ENCODE measurements around the gene LTA. TPM values are rescaled to one million over a fixed set of nuclear protein-coding genes. Genes with fewer than 3 reads are reported as not detected.

LTA gene
- total RNA-seq, 1 experiment from 2014 or later, result not detected

DNA sequence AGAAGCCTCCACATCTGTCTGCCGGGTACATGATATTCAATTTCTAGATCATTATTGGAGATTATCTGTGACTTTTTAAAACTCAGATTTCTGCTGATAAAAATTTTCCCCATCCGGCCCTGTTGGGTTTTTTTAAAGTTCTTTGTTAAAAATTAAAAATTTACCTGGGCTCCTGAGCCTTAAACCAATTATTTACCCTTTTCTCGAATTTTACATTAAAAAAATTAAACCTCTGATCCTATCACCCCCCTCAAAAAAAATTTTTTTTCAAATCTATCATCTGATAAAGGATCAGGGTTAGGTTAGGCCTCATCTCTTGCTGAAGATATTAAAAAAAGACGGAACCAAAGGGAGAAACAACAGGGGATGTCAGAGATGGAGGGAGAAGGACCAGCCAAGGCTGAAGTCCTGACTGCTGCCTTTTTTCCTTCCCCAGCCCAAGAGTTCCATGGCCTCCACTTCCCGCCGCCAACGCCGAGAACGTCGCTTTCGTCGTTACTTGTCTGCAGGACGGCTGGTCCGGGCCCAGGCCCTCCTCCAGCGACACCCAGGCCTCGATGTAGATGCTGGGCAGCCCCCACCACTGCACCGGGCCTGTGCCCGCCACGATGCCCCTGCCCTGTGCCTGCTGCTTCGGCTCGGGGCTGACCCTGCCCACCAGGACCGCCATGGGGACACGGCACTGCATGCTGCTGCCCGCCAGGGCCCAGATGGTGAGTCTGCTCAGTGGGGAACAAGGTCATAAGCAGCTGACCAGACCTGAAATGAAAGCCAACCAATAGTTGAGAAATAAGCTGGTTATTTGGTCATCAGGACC is 24.2 kb upstream of the LTA start:
- no peak for DNase-seq
- H3K4me1 ChIP-seq (ENCODE audit: insufficient read depth, low read length), result no peaks in the 10 kb centered on the region; the same call in 1 of the 2 replicates
- H3K27ac Mint-ChIP-seq, result peak overlapping the region; percentile 89 to 97 (median 94)
- H3K4me1 Mint-ChIP-seq, result peaks cover 18 to 29% of the 10 kb centered on the region in 2 experiments
- H2BK12ac ChIP-seq (ENCODE audit: insufficient read length, low read depth, low read length), result no peak overlapping the region
- H3K9ac ChIP-seq (ENCODE audit: extremely low read depth, insufficient read length, low read length), result peak overlapping the region; percentile 18
- 0 out of 2 replicates have a peak overlapping the region, but pooled peaks have one; percentile 88 for H3K4ac ChIP-seq (ENCODE audit: low read depth, low read length)
- H3T11ph ChIP-seq (ENCODE audit: low read length), result no peak overlapping the region
- H3K9me3 Mint-ChIP-seq, result no peaks in the 10 kb centered on the region
- no peak overlapping the region for H4K8ac ChIP-seq (replicated peaks; ENCODE audit: insufficient read length, low read depth, low read length)
- no peak overlapping the region for H4K5ac ChIP-seq (ENCODE audit: insufficient read length, low read depth, low read length)
- no peaks in the 10 kb centered on the region for H3K27me3 ChIP-seq (ENCODE audit: insufficient read depth, low read length)
- no peaks in the 10 kb centered on the region for H4K20me1 ChIP-seq (ENCODE audit: control insufficient read depth, insufficient read depth, insufficient read length)
- no peak overlapping the region for H3K27ac ChIP-seq (ENCODE audit: insufficient read length, low read depth, low read length)
- peak overlapping the region; percentile 70 to 84 for H3K4me3 Mint-ChIP-seq
- no peaks in the 10 kb centered on the region for H3K27me3 Mint-ChIP-seq (ENCODE audit: low read depth)
- H3K9me3 ChIP-seq (ENCODE audit: control insufficient read depth, low read depth, low read length), result no peaks in the 10 kb centered on the region
- no peak overlapping the region for H2BK120ac ChIP-seq (ENCODE audit: low read depth, low read length, poor library complexity, severe bottlenecking)
- peak overlapping the region; percentile 56 for H3K4me2 ChIP-seq (ENCODE audit: insufficient read depth, insufficient read length, low read length)
- H2AFZ ChIP-seq (ENCODE audit: low read length), result no peak overlapping the region
- no peak overlapping the region for H3K56ac ChIP-seq (ENCODE audit: insufficient read length, low read depth, low read length)
- no peak overlapping the region for H2BK20ac ChIP-seq (ENCODE audit: low read depth, low read length, poor library complexity, severe bottlenecking)
- H3K79me2 ChIP-seq (ENCODE audit: insufficient read depth, low read length), result no peaks in the 10 kb centered on the region; the same call in 1 of the 2 replicates
- no peak overlapping the region for H3K23ac ChIP-seq (ENCODE audit: insufficient read length, low read depth, low read length)
- WGBS (ENCODE audit: extremely low coverage, insufficient read length, low lambda C conversion rate), result 100% methylated on average over 1 of the region's 24 CpGs
- H3K79me1 ChIP-seq (ENCODE audit: insufficient read depth, low read depth, low read length, poor library complexity, severe bottlenecking), result peaks cover 3% of the 10 kb centered on the region
- no peak overlapping the region for H2AK5ac ChIP-seq (ENCODE audit: insufficient read length, low read length)
- no peak overlapping the region for H2BK5ac ChIP-seq (ENCODE audit: insufficient read length, low read length)
- H4K91ac ChIP-seq (ENCODE audit: insufficient read length, low read depth, low read length), result no peak overlapping the region
- no peak overlapping the region for H2BK15ac ChIP-seq (ENCODE audit: low read depth, low read length)
- no peak overlapping the region for H3K18ac ChIP-seq (ENCODE audit: insufficient read length, low read depth, low read length)
- TF ChIP-seq, protein P1, sequence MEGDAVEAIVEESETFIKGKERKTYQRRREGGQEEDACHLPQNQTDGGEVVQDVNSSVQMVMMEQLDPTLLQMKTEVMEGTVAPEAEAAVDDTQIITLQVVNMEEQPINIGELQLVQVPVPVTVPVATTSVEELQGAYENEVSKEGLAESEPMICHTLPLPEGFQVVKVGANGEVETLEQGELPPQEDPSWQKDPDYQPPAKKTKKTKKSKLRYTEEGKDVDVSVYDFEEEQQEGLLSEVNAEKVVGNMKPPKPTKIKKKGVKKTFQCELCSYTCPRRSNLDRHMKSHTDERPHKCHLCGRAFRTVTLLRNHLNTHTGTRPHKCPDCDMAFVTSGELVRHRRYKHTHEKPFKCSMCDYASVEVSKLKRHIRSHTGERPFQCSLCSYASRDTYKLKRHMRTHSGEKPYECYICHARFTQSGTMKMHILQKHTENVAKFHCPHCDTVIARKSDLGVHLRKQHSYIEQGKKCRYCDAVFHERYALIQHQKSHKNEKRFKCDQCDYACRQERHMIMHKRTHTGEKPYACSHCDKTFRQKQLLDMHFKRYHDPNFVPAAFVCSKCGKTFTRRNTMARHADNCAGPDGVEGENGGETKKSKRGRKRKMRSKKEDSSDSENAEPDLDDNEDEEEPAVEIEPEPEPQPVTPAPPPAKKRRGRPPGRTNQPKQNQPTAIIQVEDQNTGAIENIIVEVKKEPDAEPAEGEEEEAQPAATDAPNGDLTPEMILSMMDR (conservative IDR thresholded peaks at IDR 0.05), result no peak
- peaks cover 6 to 32% (median 19%) of the 10 kb centered on the region in 3 experiments; a peak in 6 of 7 replicates for H3K36me3 Mint-ChIP-seq (ENCODE audit: insufficient read depth in 1 of 3, low read depth in 3 of 3)
- H3K23me2 ChIP-seq (ENCODE audit: insufficient read length, low read depth, low read length, poor library complexity, severe bottlenecking), result no peaks in the 10 kb centered on the region
- H3K14ac ChIP-seq (ENCODE audit: insufficient read depth, low read length), result no peak overlapping the region; the same call in 1 of the 2 replicates

Data from H9 (cell line).